ENCODE results near the gene FAM120A.
"Not testable (repeated sequence)": the region's sequence is repeated elsewhere in the genome, so short reads cannot be mapped to it uniquely, and the experiment has no call there.

The FAM120A gene

DNA sequence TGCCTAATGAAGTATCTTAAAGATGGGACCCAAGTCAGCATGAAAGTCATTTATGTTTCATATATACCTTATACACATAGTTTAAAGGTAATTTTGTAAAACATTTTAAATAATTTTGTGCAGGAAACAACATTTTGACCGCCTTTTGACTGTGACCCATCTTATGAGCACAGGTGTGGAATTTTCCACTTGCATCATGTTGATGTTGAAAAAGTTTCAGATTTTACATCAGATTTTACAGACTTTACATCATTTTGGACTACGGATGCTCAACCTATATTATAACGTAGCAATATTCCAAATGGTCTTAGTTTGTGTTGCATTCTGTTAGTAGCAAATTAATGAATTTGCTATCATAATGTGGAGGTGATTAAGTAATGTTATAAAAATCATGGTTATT is 23.6 kb downstream of the FAM120A start:
- DNase-seq = no peak

DNA sequence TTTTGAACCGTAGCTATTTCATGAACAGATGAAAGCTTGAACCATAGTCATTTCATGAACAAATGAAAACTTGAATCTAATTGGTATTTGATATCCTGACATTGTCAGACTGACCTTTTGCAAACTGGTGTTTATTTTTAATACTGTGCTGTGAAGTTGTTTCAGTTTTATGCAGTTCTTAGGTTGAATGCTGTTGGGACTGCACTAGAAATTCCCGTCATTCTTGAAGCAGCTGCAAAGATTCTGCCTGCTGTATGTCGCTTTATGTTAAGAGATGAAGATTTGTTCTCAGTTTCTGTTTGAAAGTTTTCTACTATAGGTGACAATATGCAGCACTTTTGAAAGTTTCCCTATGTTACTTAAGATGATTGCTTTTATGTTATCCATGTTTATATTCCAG is 24.4 kb downstream of the FAM120A start:
- DNase-seq = no peak

DNA sequence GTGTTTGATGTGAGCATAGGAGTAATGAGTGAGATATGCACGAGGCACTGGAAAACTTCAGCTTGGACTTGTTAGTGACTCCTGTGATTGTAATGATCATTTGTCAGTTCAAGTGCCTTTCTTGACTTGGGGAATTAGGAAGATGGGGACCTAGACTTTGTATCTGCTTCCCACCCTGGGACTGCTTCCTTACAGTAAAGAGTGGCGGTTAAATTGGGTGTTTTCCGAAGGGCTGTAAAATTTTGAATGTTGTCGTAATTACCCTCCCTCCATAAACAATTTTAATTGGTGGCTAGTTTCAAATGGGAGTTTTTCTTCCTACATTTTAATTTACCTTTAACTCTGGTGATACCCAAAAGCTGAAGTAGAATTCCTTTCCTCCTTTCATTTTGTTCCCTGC is 25.4 kb downstream of the FAM120A start:
- no peak for DNase-seq

DNA sequence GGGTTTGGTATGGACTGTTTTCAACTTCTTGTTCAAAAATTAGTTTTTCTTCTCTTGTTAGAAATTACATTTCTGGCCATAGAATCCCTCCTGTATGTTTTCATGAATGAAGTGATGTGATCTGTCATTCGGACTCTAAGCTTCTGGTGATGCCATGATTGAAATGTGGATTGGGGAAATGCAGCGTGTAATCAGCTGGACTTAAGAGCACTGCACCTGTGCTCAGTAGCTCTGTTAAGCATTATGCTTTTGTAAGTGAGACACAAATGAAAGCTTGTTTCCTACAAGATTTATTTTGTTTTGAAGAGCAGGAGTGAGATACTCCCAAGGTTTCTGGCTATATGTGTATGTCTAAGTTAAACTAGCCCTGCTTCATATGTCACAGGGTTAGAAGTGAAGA is 25.9 kb downstream of the FAM120A start:
- no peak for DNase-seq

DNA sequence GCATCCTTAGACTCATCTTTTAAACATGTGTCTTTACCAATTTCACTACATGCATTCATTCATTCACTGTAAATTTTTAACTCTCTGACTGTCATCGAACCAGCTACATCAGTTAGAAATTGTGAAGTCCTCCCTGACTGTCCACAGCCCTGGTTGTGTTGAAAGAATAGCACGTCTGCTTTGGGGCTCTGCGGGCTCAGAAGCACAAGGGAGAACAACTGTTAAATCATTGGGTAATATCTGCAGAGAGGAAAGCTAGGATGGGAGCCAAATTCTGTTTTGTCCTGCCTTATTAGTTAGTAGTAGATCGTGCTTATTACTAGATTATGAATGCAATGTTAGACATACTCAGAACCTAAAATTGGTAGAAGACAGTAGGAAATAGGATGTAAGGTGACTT is 28.2 kb downstream of the FAM120A start:
- no peak for DNase-seq

DNA sequence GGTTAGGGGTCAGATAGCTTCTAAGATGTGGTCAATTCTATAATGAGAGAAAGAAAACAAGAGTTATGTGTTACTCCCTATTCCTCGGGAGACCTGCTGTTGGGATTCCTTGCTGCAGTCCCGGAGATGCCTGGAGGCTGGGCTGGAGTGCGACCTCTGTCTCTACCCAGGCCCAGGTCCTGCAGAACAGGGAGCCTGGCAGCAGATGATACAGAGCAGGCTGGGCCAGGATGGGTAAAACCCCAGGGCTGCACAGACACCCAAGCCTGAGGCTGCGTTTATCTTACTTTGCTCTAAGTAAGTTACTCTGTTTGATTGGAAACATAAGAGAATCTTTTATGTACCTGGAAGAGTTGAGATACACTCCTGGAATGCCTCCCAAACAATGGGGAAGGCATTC is 28.8 kb downstream of the FAM120A start:
- DNase-seq = no peak

DNA sequence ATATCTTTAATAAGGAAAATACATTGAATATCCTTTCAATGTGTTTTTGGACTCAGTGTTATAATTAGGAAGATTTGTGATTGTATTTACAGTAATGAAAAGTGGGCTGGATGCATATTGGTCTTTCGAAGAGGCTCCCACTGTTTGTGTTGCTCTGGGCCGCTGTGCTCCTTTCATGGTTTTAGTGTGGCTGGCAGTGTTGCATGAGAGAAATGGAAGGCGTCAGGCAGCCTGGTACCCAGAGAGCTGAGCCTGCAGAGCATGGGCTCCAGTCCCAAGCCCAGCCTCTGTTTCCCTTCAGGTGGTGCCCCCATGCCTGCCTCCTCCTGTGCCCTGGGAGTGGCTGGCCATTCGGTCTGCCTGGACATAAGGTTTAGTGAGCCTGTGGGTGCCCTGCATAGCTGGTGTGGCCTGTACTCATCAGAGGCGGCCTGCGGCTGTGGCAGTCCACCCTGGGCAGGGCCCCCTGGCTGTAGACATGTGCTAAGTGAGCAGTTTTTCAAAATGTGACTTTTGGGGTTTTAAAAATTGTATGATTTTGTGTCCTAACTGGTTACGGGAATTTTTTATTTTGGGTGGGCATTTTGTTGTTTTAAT is 29.3 kb downstream of the FAM120A start:
- DNase-seq = no peak

DNA sequence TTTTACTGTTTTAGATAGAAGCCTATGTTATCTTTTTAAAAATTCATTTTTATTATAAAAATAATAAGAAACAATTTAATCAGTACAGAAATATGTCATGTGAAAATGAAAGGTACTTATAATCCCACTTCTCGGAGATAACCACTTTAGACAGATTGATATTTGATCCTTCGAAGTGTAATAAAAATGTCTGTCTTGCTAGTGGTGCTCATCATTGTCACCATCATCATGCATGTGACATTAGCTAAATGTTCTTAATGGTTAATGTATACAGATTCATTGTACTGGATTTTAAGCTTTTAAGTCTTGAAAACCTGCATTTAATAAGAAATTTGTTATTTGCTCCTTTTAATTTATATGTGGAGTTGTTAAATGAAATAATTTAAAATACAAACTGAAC is 32.0 kb downstream of the FAM120A start:
- DNase-seq = no peak

DNA sequence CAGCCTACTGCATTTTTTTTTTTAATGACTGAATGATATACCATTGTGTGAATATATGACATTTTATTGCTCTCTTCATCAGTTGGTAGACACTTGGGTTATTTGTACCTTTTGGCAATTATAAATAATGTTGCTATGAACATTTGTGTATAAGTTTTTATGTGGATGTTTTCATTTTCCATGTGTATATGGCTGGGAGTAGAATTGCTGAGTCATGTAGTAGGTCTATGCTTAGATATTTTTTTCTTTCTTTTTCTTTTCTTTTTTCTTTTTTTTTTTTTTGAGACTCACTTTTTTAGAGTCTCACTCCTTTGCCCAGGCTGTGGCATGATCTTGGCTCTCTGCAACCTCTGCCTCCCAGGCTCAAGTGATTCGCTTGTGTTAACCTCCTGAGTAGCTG is 34.8 kb downstream of the FAM120A start:
- no peak for DNase-seq

DNA sequence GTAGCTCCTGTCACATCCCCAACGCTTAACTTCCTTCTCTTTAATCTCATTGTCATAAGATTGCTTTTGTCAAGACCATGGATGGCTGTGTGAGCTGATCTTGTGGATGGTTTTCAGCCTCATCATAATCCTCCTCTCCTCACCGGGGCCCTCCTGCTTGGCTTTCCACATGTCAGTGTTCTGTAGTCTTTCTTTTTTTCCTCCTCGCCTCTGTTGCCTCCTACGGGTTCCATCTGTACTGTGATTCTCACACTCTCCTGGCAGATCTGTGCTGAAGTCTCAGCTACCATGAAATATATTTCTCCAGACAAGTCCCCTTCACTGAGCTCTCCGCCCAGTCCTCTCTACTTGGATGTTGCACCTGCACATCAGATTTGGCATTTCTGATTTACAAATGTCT is 36.8 kb downstream of the FAM120A start:
- no peak for DNase-seq

DNA sequence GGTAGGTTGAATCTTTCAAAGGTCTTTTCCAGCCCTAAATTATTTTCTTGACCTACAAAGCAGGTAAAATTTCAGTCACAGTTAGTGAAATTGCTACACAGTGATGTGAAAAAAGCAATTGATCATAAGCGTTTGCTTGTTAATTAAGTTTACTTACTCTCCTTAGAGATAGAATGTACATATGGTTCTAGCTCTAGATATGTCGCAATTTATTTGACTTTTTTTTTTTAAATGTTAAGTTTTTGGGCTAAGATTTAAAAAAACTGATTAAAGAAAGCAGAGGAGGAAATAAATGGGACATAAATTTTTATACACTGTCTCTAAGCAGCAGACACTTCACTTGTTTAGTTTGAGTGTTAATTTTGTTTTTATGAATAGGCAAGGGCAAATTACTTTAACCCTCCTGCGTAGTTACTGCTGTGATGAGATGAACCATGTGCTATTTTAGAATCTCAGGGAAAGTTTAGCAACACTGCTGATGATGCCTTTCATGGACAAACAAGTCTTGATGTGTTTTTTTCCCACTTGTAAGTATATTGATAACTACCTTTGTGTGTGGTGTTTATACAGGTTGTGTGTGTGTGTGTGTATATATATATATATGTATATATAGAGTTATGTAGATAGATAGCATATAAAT is 40.2 kb downstream of the FAM120A start:
- DNase-seq = no peak

DNA sequence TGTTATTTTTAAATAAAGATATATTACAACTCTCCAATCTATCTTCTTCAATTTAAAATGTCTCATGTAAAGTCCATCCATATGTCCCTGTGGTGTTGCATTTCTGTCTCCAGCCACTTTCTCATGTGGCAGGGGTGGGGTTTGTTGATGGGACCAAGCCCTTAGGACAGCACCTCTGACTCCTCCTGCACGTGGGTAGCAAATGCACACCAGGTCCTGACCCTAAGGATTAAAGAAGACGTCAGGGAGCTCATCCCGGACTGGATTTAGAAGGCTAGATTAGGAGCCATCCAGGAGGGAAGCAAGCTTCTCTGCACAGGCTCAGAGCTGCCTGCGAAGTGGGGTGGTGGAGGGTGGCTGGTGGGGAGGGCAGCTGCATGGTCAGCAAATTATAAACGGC is 40.8 kb downstream of the FAM120A start:
- no peak for DNase-seq

DNA sequence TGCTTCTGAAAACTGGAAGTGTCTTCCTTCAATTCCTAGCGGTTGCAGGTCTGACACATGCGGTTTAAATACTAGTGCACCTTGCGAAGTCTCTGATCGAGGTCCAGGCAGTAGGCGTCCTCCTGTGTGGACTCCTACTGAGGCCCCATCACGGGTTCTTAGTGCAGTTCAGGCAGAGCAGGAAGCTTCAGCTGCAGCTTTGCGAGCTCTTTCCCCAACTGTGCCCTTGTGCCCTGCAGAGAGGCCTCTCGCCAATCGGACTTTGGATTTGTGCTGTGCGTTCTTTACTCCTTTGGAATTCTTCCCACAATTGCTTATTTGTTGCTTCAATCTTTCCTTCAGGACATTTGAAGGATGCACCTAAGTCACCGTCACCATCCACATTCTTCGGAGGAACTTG is 42.5 kb downstream of the FAM120A start:
- DNase-seq = no peak

DNA sequence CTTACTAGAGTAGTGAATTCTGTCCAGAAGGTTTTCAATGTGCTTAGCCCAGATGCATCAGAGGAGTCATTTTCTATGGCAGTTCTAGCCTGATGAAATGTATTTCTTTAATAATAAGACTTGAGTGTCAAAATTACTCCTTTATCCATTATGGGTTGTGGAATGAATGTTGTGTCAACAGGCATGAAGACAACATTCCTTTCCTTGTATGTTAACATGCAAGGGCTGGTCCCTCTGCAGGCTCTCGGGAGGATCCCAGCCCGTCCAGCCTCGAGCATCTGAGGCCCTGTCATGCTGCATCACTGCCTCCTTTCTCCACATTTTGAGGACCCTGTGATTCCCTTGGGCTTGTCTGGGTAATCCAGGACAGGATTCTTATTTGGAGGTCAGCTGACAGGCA is 44.8 kb downstream of the FAM120A start:
- DNase-seq = no peak

DNA sequence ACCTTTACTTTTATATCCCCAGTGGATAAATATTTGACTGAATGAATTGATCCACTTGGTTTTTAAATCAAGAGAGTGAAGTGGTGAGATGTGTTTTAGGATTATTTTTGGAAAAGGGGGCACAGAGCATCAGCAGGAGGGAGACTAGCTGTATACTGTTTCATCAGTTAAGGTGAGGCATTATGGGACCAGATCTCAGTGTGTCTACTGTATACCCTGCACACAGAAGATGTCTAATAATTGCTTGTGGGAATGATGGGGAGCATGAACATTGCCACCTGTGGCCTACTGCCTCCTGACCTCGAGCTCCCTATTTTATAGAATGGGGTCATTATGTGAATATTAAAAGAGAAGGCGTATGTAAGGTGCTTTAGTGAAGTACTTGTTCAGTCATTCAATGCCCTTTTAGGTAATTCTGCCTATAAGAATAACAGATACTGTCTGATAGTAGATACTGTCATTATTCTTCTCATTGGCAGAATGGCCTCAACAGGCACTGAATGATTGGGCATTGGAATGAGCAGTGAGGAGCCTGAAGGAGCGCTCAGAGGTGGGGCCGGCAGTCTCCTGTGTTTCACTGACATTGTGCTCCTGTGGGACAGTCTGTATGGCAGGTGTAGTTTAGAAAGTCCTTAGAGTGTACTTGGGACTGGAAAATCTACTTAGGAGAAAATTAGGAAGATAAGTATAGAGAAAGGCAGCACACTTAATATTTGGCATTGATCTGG is 49.2 kb downstream of the FAM120A start:
- no peak for DNase-seq

DNA sequence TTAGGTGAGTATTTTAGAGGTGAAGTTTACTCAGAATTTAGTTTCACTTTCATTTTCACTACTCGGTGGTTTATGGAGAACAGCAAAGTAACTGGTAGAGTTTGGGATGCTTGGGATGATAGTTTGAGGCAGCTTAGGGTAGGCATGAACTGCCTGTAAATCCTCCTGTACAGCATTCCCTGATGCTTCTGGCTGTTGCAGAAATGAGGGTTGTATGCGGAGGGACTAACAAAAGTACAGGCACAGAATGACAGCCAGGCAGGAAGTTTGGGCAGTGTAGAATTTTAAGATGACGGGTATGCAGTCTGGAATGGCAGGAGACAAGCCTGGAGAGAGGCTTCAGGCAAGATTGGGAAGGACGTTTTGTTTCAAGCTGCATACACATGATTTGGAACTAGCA is 49.9 kb downstream of the FAM120A start:
- DNase-seq = no peak

DNA sequence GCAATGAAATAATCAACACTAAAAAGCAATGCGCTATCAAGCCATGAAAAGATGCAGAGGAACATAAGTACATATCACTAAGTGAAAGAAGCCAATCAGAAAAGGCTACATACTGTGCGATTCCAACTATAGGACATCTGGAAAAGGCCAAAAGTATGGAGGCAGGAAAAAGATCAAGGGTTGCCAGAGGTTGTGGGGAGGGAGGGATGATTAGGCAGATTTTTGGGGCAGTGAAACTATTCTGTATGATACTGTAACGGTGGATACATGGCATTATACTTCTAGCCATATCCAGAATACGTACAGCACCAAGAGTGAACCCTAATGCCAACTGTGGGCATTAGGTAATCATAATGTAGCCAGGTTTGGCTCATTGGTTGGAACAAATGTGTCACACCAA is 51.9 kb downstream of the FAM120A start:
- DNase-seq = no peak

DNA sequence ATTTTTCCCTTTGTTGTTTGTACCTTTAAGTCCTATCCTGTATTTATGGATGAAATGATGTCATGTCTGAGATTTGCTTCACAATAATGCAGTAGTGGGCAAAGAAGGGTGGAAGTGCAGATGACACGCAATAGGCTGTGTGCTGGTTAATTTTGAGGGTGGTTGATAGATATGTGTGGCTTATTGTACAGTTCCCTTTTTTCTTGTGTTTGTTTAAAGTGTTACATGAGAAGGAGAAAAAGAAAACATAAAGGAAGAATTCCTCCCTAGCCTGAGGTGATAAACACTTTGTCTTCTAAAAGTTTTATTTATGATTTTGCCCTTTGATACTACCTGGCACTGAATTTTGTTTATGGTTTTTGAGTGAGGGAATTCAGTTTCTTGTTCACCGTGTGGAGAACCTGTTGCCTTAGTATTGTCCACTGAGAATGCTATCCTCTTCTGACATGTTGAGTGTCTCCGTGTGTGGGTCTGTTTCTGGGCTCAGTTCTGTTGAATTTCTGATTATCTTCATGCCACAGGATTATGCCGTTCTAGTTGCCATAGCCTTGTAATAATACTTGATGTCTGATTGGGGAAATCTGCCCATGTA is 54.2 kb downstream of the FAM120A start:
- no peak for DNase-seq

DNA sequence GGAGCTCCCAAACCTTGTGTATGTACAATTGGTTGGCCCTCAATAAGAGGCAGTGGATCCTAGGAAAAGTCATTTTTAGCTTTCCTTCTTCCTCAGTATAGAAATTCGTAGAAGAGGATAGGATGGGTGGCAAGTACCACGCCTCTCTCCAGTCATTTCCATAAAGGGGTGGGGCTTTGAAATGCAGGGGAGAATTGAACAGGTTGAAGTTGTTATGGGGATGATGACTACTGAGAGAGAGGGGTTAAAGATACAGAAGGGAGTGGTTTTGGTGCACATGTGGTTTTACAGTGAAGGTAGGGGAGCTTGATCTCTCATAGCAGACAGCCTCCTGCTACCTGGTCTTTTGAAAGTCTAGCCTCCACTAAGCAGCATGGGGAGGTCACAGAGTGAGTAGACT is 56.3 kb downstream of the FAM120A start:
- no peak for DNase-seq

DNA sequence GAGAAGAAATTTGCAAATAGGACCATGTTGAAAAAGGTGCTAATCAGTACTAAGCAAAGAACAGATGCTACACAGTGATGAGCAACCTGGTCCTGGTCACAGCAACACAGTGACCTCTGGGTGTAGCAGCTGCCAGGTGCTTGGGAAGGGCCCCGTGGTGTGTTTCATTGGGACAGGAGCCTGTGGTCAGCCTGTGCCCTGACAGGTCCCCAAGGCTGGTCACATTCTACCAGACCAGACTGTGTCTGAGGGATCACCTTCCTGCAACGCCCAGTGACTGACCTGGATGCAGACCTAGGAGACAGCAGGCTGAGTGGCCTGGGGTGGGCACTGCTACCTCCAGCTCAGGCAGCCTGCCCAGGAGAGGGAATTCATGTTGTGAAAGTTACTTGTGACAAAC is 56.7 kb downstream of the FAM120A start:
- DNase-seq = no peak

DNA sequence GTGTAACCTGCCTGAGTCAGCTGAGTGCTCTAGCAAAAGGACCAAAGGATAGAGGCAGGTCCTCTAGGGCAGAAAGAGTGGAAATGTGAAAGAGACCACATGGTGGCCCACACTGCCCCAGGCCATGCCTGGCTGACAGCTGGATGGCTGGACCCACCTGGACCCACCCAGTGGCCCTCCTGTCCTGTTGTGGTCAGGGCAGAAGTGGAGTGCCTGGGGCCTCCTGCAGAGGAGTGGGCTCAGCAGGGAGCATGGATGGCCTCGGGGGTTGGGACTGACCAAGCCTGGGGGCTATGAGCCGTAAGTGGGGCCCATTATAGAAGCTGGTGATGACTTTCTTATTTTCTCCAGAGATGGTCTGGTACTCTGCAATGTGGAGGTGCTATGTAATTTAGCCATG is 57.6 kb downstream of the FAM120A start:
- DNase-seq = no peak

DNA sequence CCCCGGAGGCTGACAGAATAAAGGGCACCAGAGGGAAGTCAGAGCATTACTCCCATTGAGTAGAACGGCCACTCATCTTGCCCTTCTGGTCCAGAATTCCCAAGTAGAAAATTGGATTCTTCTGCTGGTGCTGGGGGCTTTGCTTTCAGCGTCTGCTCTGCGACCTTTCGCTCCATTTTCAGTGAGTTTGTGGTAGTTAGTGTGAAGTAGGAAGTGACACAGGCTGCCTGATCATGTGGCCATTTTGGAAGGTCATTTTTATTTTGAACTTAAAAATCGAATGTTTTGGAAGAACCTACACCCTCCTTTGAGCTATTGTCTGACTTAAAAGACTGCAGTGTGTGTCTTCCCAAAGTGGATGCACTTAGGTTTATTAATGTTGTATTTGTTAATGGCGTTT is 58.6 kb downstream of the FAM120A start:
- DNase-seq = no peak

DNA sequence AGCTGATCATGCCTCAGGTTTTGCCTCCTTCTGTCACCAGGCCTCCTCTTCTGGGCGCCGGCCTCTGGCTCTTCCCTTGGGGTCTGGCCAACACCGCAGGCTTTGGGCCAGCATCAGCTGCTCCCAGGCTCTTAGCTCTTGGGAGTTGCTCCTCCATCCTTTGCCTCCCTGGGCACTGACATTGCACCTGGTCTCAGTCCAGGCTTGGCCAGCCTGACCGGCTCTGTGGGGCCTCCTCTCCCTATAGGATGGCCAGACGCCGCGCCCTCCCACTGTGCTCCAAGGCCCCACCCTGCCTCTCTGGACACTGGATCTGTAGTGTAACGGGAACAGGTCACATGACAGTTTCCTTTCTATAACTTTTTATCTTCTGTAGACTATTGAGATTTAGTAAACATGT is 59.7 kb downstream of the FAM120A start:
- not testable (repeated sequence) for DNase-seq

DNA sequence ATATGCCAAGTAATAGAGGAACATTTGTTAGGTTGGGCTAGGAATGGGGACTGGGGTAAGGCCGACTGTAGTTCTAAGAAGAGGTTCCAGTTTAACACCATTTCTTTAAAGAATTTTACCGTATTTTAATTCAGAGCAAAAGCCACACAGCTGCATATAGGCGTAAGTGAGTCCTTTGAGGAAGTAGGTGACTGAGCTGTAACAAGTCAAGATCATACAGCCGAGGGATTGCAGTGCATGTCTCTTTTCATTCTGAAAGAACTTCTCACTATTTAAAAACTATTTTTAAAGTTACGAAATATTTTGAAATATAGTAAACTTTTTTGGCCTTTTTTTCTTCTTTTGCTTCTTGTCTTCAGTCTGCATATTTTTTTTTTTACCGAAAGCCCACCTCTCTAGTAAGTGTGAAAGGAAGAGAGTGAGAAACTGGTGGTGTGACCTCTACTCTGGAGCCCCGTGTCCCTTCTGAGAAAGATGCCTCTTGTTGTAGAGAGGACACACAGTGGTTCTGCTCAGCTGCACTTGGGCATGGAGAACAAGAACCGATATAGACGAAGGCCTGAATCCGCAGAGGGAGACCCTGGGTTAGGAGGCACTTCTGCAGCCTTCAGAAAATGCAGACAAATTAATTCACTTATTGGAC is 60.8 kb downstream of the FAM120A start:
- DNase-seq = not testable (repeated sequence)
